Amniotic stem cell (primary cell): Measurements from ENCODE around the gene MYO5C.
A peak's percentile ranks its signal among the peaks of the same experiment; 100 is the strongest.

Experiments
- DNase-seq: peaks from one replicate; lab custom pipeline; 2025; lab: John Stamatoyannopoulos, UW

MYO5C gene

GRCh38 chr15:52276256-52276770, 19.3 kb downstream of the MYO5C start:
- no peak for DNase-seq

DNA sequence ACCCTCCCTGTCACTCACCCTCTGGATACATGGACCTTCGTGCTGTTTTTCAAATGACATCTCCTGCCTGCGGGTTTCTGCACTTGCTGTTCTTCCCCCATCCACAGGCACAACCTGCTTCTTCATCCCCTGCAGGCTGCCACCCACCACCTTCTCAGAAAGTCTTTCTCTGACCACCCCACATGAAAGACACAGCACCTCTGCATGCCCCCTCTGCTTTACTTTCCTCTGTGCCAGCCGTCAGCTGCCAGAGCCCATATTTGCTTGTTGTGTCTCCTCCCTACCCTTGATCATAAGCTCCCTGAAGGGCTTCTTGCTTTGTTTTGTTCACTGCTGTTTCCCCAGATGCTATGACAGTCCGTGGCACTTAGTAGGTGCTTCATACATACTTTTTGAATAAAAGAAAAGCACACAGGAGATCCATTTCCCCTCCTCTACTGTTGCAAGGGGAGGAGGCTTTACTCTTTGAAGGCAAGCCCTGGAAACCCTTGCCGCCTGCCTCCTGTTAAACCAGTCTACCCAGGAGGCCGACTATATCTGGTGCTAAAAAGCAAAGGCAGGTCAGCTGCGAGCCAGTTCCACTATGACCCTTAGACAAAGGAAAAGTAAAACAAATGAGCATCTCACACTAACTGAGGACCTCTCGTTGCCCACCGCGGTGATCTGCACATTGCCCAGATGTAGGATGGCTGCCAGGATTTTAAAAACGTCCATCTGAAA, 31.9 kb downstream of the MYO5C start:
- DNase-seq = no peak

GRCh38 chr15:52262364-52262763, 33.2 kb downstream of the MYO5C start:
- no peak for DNase-seq

DNA sequence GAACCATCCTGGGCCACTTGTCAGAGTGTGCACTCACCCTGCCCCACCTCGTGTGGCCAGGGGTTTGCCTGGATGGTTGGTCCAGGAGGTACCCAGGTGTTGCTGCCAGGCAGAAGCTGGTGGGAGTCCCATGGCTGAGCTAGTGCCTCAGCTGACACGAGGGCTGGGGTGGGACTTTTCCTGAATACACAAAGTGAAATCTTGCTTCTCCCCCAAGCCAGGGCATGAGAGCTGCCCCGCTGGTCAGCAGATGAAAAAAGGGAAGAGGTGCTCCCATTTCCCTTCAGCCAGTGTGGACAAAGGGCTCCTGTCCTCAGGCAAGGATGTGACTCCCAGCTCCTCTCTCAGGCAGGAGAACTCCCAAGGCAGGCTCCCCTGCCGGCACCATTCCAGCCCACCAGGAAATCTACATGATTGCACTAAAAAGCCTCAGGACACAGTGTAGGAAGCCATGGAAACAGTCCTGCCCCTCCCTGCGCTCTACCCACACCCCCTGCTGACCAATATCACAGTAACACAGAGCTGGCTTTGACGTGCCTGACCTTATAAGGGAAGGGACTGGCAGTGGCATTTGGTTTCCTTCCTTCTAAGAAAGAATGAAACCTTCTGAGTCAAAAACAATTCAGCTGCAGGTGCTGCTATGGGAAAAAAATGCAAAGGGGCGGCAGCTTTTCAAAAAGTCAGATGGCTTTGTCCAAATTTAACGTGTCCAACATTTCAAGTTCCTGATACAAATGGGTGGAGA, 33.9 kb downstream of the MYO5C start:
- peak; percentile 48 for DNase-seq

- DNase-seq = no peak
Observed at GRCh38 chr15:52261026-52261425, 34.6 kb downstream of the MYO5C start.

DNA sequence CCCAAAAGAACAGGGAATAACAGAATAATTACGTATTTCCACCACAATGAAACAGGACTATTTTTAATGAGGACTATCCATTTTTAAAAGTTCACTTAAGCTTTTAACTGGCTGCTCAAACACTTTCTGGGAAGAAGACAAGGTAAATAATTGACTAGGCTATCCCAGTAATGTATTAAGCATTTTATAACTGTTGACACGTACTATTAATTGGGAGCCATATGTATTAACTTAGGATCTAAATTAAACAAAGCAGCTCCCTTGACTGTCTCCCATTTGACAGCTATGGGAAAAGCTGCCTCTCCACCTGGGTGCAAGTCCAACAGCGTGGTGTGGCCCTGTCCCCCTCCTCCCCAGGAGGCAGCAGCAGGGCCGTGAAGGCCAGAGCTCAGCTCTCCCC, 36.1 kb downstream of the MYO5C start:
- no peak for DNase-seq

DNA sequence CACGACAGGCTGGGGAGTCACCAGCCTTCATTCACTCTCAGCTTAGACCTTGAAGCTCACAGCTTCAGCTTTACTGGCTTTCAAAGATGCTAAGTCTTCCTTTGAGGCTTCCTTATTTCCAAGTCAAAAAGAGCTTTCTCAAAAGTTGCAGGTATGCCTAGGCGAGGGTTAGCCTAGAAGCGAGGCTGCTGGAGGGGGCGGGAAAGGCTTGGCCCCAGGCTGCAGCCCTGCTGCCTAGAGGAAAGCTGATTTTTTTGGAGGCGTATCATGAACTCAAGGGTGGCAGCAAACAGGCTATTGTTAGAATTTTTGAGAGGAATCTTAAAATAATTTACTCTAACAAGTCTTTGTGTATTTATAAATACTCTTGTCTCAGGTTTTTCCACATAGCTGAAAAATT, 37.1 kb downstream of the MYO5C start:
- no peak for DNase-seq

DNA sequence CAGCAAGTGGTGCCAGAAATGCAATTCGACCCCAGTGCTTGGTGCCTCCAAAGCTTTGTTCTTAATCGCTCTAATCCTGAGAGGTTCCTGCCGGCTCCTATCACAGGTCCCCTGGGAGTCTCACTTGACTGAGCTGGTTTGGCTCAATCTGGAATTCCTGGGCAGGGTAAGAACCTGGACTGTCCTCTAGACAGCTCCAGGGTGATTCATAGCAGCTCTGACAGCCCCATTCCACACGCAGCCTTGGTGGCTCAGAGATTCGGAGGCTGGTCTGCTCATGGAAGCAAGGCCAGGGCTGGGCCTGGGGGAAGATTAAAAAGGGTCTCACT, 37.9 kb downstream of the MYO5C start:
- no peak for DNase-seq

DNA sequence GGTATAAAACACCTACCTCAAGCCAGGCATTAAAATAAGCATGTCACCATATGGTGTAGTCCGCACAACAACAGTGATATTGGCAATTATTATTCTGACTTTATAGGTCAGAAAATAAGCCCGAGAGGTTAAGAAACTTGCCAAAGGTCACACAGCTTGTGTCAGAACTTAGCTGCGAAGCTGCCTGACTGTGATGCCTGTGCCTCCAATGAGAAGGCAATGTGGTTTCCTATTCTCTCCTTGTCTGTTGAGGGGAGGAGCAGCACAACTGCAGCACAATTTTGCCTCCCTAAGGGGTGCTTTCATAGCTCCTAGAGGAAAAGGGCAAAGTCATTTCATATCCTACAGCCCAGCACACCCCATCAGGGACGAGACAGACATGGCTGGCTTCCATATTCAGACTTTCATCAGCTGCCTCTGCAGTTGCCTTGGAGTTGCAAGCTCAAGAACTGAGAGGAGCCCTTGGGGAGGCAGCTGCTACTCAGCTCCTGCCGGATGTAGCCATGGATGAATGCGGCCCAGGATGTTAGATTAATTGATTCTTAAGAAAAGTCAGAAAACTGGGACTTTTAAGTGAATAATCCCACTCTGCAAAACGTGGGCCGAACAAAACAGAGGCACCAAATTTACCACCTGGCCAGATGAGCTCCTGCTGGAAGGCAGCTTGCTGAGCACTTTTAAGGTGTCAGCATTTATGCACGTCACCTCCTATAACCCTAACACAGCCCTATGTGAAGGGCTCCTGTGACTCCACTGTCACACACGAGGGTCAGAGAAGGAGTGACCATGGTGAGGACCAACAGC, 38.5 kb downstream of the MYO5C start:
- no peak for DNase-seq

DNA sequence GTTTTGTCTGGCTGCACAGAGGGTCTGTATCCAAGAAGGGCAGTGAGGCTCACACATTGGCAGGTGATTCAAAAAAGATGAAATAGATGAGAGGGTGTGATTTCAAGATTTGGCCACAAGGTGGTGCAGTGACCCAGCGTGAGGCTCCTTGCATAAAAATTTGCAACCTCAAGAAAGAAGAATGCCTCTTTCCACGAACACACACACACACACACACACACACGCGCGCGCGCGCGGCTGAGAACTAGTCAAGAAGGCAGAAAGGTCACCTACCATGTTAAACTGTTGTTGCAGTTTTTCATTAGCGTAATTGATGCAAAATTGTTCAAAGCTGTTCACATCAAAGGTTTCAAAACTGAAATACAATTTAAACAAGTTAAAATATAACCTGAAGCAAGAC, 39.2 kb downstream of the MYO5C start:
- peak; percentile 38 for DNase-seq

- no peak for DNase-seq
Observed at GRCh38 chr15:52255935-52256334, 39.7 kb downstream of the MYO5C start.

DNA sequence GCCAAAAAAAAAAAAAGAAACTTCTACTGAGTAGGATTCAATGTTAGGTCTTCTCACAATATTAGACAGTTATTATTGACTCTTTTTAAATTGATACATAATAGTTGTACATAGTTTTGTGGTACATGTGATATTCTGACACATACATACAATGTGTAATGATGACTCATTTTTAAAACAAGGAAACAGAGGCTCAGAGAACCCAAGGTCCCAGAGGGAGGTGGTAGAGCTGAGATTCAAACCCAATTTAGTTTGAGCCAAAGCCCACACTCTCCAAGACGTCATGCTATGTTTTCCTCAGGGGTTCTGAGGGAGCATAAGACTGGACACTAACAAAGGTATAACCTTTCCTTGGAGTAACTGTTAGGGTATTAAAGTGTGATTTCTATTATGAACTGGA, 40.6 kb downstream of the MYO5C start:
- no peak for DNase-seq

GRCh38 chr15:52254391-52254790, 41.2 kb downstream of the MYO5C start:
- no peak for DNase-seq

DNA sequence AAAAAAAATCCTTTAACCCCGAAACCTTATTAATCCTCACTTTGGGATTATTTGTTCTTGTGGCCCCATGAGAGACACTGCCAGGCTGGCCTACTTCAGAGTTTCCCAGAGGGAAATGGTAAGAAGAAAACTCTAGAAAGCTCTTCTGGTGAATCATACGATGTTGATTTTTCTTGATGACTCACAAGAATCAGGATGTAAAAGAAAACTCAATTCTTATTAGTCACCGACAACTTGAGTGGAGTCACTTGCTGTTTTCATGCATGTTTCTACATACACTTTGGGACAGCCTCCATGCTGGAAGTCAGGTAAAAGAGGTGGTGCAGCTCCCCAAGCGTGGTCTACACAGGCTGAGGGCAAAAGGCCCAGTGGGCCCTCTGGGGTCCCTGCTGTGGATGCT, 42.8 kb downstream of the MYO5C start:
- peak; percentile 77 for DNase-seq

DNA sequence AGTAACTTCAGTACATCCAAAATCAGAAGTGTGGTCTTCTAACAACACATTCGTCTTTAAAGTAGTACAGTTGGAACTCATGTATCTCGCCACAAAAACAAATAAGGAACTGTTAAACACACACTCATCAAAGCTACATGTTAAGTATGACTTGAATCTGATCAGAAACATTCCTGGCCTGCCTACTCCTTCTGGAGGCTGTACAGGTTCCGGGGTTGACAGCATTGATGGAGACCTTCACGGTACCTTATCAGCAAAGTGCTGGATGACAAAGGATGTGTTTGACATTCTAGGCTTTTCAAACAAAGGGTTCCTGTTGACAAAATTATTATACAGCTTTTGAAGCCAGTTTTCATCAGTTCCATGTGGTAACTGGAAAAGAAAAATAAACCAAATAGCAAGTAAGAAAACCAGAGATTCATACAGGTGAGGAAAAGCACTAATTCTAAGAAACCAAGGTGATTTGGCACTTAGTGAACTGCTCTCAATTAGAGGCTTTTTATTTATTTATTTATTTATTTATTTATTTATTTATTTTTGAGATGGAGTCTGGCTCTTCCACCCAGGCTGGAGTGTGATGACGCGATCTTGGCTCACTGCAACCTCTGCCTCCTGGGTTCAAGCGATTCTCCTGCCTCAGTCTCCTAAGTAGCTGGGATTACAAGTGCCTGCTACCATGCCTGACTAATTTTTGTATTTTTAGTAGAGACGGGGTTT, 44.3 kb downstream of the MYO5C start:
- DNase-seq = no peak

- DNase-seq = no peak
Observed at GRCh38 chr15:52247461-52247860, 48.1 kb downstream of the MYO5C start.

DNA sequence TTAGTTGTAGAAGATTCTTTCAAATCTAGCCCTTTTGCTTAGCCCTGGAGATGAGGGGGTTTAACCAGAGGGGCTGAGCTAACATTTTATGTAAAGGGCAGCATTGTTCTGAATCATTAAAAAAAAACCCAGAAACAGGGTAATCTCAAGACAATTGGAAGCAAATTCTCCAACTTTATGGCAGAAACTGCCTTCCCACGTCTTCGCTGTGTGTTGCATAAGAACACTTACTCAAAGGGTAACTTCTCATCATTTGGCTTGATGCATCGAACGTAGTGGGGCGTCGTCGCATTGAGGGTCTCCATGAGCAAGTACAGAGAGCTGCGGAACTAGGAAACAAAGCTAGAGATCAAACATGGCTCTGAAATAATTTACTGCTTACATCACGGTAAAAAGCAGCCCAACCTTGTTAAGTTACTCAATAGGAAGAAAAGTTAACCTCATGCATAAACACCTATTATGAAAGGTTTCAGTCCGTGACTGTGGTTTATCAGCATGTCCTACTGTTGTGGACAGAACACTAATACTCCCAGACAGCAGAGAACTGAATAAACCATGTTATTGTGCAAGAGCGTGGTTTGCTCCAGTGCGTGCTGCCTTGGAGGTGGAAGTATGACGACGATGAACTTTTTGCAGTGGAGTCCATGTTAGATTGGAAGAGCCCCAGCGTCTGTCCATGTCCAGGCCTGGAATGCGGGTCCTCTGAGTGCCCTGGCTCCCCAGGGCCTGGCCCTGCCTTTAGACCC, 48.7 kb downstream of the MYO5C start:
- no peak for DNase-seq

- no peak for DNase-seq
Observed at GRCh38 chr15:52243697-52244555, 51.7 kb downstream of the MYO5C start.

- no peak for DNase-seq
Observed at GRCh38 chr15:52243286-52243685, 52.3 kb downstream of the MYO5C start.

DNA sequence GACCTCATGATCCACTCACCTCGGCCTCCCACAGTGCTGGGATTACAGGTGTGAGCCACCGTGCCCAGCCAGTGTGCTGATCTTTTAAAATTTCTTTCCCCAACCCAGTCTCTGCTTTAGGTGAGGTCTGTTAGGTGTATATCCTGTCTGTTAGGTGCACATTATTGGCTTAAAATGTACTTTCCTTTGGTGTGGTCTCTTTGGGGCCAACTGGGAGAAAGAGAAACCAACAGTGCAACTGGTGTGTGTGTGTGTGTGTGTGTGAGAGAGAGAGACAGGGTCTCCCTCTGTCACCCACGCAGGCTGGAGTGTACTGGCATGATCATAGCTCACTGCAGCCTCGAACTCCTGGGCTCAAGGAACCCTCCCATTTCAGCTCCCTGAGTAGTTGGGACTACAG, 54.1 kb downstream of the MYO5C start:
- DNase-seq = no peak
